Right lobe of liver (tissue), 6 donors: Measurements from ENCODE around the gene MRPL45. TPM values are rescaled to one million over a fixed set of nuclear protein-coding genes. Genes with fewer than 3 reads are reported as not detected.

ENCODE experiments used
- ATAC-seq, 4 donors: fragments of 200-7000 bp; cut with Tn5 transposase; one replicate each; pipeline ENCODE4 v1.9.1; 2020; ENCODE audit warnings: mild to moderate bottlenecking in 4 of 4, moderate library complexity in 4 of 4
- DNase-seq, 3 donors: peaks; one replicate each; pipeline ENCODE4 v3.0.0-alpha.2; 2020
- H3K27ac ChIP-seq, 3 donors: fragments of 200-600 bp; one replicate each; pipeline ENCODE4 v1.8.0; 2022
- H3K27me3 ChIP-seq, 2 donors: fragments of 200-600 bp; one replicate each; pipeline ENCODE4 v1.8.0; 2022
- H3K36me3 ChIP-seq, 4 donors: fragments of 200-600 bp; sonication (generic) in 1 of 4; one replicate each; pipeline versions ENCODE4 v1.5.1 to v1.8.0; 2017 to 2022; ENCODE audit warnings: control low read depth in 1 of 4
- H3K4me1 ChIP-seq, 4 donors: fragments of 200-600 bp; sonication (generic) in 1 of 4; one replicate each; pipeline versions ENCODE4 v1.5.1 to v1.8.0; 2017 to 2022; ENCODE audit warnings: control low read depth in 1 of 4
- H3K4me3 ChIP-seq, 3 donors: fragments of 200-600 bp; one replicate each; pipeline ENCODE4 v1.8.0; 2022
- H3K9me3 ChIP-seq, 4 donors: fragments of 200-600 bp; sonication (generic) in 1 of 4; one replicate each; pipeline versions ENCODE4 v1.5.1 to v1.8.0; 2017 to 2022; ENCODE audit warnings: control low read depth in 1 of 4
- CTCF ChIP-seq, 4 donors: fragments of 200-600 bp in 3 of 4; fragments of 450-650 bp in 1 of 4; IDR thresholded peaks; one replicate each; pipeline versions ENCODE4 v1.5.1 to v1.8.0; 2016 to 2022; ENCODE audit warnings: antibody characterized with exemption in 4 of 4, mild to moderate bottlenecking in 2 of 4
- POLR2A ChIP-seq: fragments of 450-650 bp; IDR thresholded peaks from one replicate; pipeline ENCODE4 v1.6.1; 2017; ENCODE audit warnings: antibody characterized with exemption, mild to moderate bottlenecking
- WGBS: methylation state at CpG from one replicate; pipeline ENCODE4 v1.1.6; 2018; ENCODE audit warnings: low coverage, low lambda C conversion rate; ENCODE audit not compliant: insufficient coverage; ENCODE audit errors: missing lambda C conversion rate; 5-methylcytosine and 5-hydroxymethylcytosine counted together
- intact Hi-C, 2 donors: fragments of 100-400 bp; cut with DNase I; formaldehyde crosslinking; loops; one replicate each; pipeline versions ENCODE4 v1.11.2 to v1.14.1; 2022
- total RNA-seq, 6 experiments: library from RNA; depleted of rRNA in 2 of 6; stranded (reverse); fragments of >200 nt in 2 of 6; fragmentation: NEBNext Ultra II Directional in 3 of 6; extraction: Animal tissue kit (Norgen Biotek cat#: 25700) in 3 of 6; gene quantifications; one replicate each; pipeline versions ENCODE4 v1.1.0 to v1.2.4, GENCODE V29; 2016 to 2023
- donor health status: DM: no; HTN: yes; CAD: no.
- donor health status: DM: no; HTN: no; CAD: no.
- donor health status: DM: no; HTN: no; CAD: no.
- donor health status: DM: no; HTN: yes; CAD: no.
- donor health status: DM: no; HTN: yes; CAD: no.

Gene MRPL45
- total RNA-seq, 6 experiments from 2014 or later: 18.1 to 25.8 (median 20.1) TPM

- no peak overlapping the region for H3K27ac ChIP-seq
- intact Hi-C loops: no loop called here
These were observed 23.5 kb downstream of the MRPL45 start for GRCh38 chr17:38320482-38320881.

GRCh38 chr17:38322156-38322779 is 25.3 kb downstream of the MRPL45 start:
- intact Hi-C loops: no loop called here
- ATAC-seq (peak; percentile 75 to 82 (median 80)), DNase-seq (peak; percentile 48 to 69 (median 54))
- WGBS: 6% methylated on average over 2 of the region's 8 CpGs
- TF ChIP-seq CTCF (IDR thresholded peaks at IDR 0.05) (peak in 3 of 4 donors; percentile 78 to 84 (median 83)), POLR2A (no peak)
- H3K4me1 ChIP-seq: no peaks in the 10 kb centered on the region
- peaks cover 0 to 26% (median 5%) of the 10 kb centered on the region in 4 donors for H3K36me3 ChIP-seq
- H3K27ac ChIP-seq: no peak overlapping the region
- no peaks in the 10 kb centered on the region for H3K27me3 ChIP-seq
- H3K4me3 ChIP-seq: no peak overlapping the region
- H3K9me3 ChIP-seq: no peaks in the 10 kb centered on the region

More at GRCh38 chr17:38320482-38320881, 23.5 kb downstream of the MRPL45 start:
- 75% methylated on average over 5 of the region's 10 CpGs for whole genome bisulfite sequencing
- Histone ChIP-seq H3K9me3 (no peaks in the 10 kb centered on the region), H3K4me3 (no peak overlapping the region), H3K4me1 (no peaks in the 10 kb centered on the region), H3K27me3 (no peaks in the 10 kb centered on the region), H3K36me3 (peaks cover 0 to 29% (median 5%) of the 10 kb centered on the region in 4 donors)
- ATAC-seq (no peak), DNase-seq (peak in 1 of 3 donors; percentile 30)
- TF ChIP-seq CTCF (IDR thresholded peaks at IDR 0.05): no peak

GRCh38 chr17:38322897-38323296 is 25.9 kb downstream of the MRPL45 start:
- intact Hi-C loops: no loop called here
- no peak for ATAC-seq
- no peak for TF ChIP-seq POLR2A
- no peak for TF ChIP-seq CTCF (IDR thresholded peaks at IDR 0.05)
- no peak overlapping the region for H3K4me3 ChIP-seq
- H3K27me3 ChIP-seq: no peaks in the 10 kb centered on the region
- 100% methylated on average over 1 of the region's 1 CpG for WGBS
- no peaks in the 10 kb centered on the region for H3K4me1 ChIP-seq
- H3K27ac ChIP-seq: no peak overlapping the region
- no peaks in the 10 kb centered on the region for H3K9me3 ChIP-seq
- H3K36me3 ChIP-seq: peaks cover 0 to 26% (median 5%) of the 10 kb centered on the region in 4 donors
- no peak for DNase-seq

- Histone ChIP-seq H3K4me1 (no peaks in the 10 kb centered on the region), H3K27me3 (no peaks in the 10 kb centered on the region), H3K36me3 (peaks cover 0 to 26% (median 5%) of the 10 kb centered on the region in 4 donors), H3K9me3 (no peaks in the 10 kb centered on the region), H3K4me3 (no peak overlapping the region), H3K27ac (no peak overlapping the region)
- intact Hi-C loops: no loop called here
- ATAC-seq: no peak
- 20% methylated on average over 1 of the region's 3 CpGs for WGBS
- peak in 1 of 3 donors; percentile 24 for DNase-seq
- TF ChIP-seq CTCF (IDR thresholded peaks at IDR 0.05) (no peak), POLR2A (no peak)
These were observed 27.3 kb downstream of the MRPL45 start for GRCh38 chr17:38324141-38324697.
